ENCODE measurements around the gene SUSD3.

- no peak for TF ChIP-seq CTCF (IDR thresholded peaks at IDR 0.05)
- TF ChIP-seq POLR2A (IDR thresholded peaks at IDR 0.05), result no peak
Measured at GRCh38 chr9:93052791-93053540, 5.5 kb upstream of the SUSD3 start.
